Measurements from ENCODE around the gene MAD1L1. TPM values are rescaled to one million over a fixed set of nuclear protein-coding genes. Genes with fewer than 3 reads are reported as not detected.

Gene MAD1L1
- total and polyA plus RNA-seq, 2 of the 8 experiments (the other 6 are each of a cell fraction or from before 2014, with no cell fraction given), result 40.4 to 44.6 TPM

GRCh38 chr7:1993776-1994740 is 238.7 kb downstream of the MAD1L1 start (continued):
- TF ChIP-seq TAF7 (optimal IDR thresholded peaks at IDR 0.05; ENCODE audit: borderline replicate concordance, low read depth, low read length) (no peak), USF2 (IDR thresholded peaks at IDR 0.05; ENCODE audit: low read length) (no peak), HDAC2 (IDR thresholded peaks at IDR 0.05; ENCODE audit: borderline replicate concordance in 1 of 2, low read depth in 2 of 2, low read length in 2 of 2) (no peak), SIN3A (conservative IDR thresholded peaks at IDR 0.05 in 1 of 2, IDR thresholded peaks at IDR 0.05 in 1 of 2; ENCODE audit: low read depth in 1 of 2, low read length in 2 of 2) (no peak), CTBP2 (IDR thresholded peaks at IDR 0.05; ENCODE audit: borderline replicate concordance, insufficient read depth, insufficient read length, low read length) (no peak), EP300 (IDR thresholded peaks at IDR 0.05; ENCODE audit: borderline replicate concordance in 1 of 2, low read depth in 2 of 2, low read length in 2 of 2) (no peak), RFX5 (IDR thresholded peaks at IDR 0.05; ENCODE audit: borderline replicate concordance, low read depth, low read length) (no peak)
